ENCODE data around the gene NUBP2.

GRCh38 chr16:1777375-1778199 is 5.2 kb upstream of the NUBP2 start:
- no peak for TF ChIP-seq CTCF (IDR thresholded peaks at IDR 0.05)
- TF ChIP-seq ZFX (IDR thresholded peaks at IDR 0.05; ENCODE audit: borderline replicate concordance), result no peak

Measured in 22Rv1 (cell line).